Stimulated activated CD8-positive, alpha-beta memory T cell treated with anti-CD3 and anti-CD28 coated beads, Interleukin-15, amount 100 ng/mL, for 48 hours (primary cell): ENCODE data around the gene TGFBI.

Experiments used
- DNase-seq, 2 donors: peaks; one replicate each; pipeline ENCODE4 v3.0.0-alpha.2; 2020; ENCODE audit warnings: low read depth in 2 of 2

Gene TGFBI

GRCh38 chr5:136001466-136001981 lies 27.3 kb upstream of the TGFBI start:
- no peak for DNase-seq

- DNase-seq: no peak
Observed at GRCh38 chr5:136004436-136004835, 24.4 kb upstream of the TGFBI start.

DNA sequence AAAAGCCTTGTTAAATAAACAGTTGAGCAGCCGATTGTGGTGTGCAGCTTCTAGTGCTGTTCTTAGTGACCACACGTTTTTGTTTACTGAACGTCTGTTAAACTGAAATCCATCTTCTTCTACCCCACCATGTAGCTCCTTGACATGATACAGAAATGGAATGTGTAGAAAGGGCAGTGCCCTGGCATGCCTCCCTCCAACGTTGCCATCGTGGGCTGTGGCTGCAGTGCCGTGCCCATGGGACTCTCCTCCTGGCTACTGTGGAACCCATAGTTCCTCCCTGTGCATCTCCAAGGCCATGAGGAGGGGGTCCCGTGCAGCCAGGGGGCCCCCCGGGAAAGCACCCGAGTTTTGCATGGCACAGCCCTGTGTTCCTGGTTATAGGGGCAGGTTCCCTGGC lies 23.3 kb upstream of the TGFBI start:
- no peak for DNase-seq

- DNase-seq: no peak
Observed at GRCh38 chr5:136006164-136006563, 22.6 kb upstream of the TGFBI start.

DNA sequence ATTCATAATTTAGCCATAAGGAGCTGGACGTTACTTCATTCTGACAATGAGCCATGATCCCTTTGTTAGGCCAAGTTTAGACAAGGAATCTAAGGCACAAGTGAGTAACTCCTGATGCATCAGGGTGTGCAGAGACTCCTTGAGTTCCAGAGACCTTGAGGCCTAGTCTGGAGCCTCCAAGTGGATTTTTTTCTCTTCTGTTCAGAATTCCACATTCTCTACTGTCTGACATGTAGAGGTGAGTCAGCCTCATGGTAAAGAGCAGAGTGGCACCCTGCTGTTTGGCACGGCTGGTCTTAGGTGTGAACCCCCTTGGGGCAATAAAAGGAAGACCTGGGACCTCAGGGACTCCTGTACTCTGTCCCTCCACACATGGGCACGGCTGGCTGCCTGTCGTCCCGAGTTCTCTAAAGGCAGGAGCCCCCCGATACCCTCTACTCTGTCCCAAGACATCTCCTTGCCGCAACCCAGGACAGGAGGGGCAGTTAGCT lies 22.0 kb upstream of the TGFBI start:
- DNase-seq: no peak

- no peak for DNase-seq
Observed at GRCh38 chr5:136007271-136007670, 21.5 kb upstream of the TGFBI start.

- no peak for DNase-seq
Observed at GRCh38 chr5:136011414-136012001, 17.3 kb upstream of the TGFBI start.

GRCh38 chr5:136012041-136012804 lies 16.6 kb upstream of the TGFBI start:
- no peak for DNase-seq

GRCh38 chr5:136013559-136013958 lies 15.2 kb upstream of the TGFBI start:
- no peak for DNase-seq

DNA sequence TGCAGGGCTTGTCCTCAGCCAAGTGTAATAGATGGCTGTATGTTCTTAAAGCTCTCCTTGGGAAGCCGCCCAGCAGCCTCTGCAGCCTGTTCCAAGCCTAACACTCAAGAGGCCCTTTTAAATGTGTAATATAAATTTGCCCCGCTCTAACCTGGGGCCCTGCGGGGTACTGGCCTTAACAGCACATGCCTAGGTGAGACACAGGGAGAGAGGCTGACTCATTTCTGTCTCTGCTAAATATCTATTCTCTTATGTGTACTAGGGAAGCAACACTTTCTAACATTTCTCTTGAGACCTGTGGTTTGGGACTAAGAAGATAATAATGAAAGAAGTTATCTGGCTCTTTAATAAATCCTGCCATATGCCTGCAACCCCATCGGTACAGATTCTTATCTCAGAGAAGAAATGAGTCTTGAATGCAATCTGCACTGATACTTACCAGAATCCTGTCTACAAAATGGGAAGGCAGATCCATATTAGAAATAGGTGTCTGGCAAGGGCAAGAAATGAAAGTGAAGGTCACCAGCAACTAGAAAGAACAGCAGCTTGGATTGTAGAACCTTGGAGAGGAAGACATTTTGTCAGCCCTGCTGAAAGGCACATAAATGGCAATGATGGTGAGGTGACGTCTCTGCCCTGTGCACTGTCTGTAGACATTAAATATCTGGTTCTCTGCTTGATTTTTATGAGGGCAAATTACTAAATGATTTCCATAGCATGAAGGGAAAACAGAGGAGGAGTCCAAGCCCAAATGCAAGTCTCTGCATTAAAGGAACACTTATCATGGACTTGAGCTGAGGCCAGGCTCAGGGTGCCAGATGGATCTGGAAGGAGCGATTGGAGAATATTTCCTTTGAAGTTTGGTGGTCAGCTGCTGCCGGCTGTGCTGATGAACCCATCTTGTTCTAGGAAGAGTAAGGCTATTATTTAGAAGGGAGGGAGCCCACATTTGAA lies 14.5 kb upstream of the TGFBI start:
- DNase-seq: no peak

DNA sequence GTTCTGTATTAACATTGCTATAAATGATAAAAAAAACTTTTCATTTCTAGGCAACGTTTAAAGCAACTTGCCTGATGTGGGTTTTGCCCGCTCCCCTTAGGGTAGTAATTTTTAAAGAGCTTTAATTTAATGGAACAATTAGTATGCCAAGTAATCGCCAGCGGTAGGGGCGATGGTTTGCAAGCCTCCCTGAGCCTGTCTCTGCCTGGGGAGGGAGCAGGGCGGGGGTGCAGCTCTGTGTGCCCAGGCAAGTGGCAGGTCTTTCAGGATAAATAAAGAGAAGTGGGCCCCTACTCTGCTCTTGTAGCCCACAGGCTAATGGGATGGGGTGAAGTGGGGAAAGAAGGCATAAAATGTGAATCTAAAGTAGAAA lies 13.8 kb upstream of the TGFBI start:
- no peak for DNase-seq

DNA sequence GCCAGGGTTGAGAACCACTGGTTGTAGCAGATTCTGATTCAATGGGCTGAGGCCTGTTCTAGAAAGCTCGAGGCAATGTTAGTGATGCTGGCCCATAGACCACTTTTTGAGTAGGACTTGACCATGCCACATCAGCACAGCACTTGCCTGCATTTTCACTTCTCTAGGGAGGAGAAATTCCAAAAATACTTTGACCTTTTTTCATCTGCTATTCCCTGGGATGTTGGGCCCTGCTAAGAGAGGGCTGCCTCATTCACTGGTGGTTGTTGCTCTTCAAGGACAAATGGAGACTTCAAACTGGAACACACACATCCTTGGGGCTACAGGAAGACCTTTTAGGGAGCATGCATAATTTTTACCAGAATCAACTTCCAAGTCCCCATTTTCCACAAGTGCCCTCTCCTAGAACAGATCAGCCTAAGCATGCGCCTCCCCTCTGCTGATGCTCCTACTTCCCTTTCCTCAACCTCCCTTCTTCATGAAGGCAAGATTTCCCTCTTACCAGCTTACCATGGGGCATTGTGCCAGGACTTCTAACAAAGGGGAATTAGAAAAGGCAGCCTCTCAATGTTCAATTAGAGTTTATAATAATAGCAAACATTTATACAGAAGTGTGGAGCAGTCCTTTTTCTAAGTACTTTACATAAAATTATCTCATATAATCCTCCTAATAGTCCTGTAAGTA lies 12.7 kb upstream of the TGFBI start:
- DNase-seq: no peak

GRCh38 chr5:136016945-136017530 lies 11.8 kb upstream of the TGFBI start:
- no peak for DNase-seq

- no peak for DNase-seq
Observed at GRCh38 chr5:136018814-136019783, 9.7 kb upstream of the TGFBI start.

DNA sequence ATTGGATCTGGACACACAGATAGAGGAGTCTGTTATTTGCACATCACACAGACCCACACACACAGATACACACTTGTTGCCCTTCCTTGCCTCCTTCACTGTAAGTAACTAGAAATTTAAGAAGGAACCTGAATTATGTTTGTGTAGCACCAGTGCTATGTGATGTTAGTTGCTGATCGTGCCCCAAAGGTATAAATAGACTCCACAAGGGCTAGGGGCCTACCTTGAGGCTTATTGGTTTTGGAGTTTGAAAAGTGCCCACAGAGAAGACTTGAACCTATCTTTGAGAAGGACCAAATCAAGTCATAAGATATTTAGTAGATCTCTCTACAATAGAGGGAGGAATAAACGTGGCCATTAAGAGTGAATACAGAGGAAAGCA lies 8.8 kb upstream of the TGFBI start:
- no peak for DNase-seq

DNA sequence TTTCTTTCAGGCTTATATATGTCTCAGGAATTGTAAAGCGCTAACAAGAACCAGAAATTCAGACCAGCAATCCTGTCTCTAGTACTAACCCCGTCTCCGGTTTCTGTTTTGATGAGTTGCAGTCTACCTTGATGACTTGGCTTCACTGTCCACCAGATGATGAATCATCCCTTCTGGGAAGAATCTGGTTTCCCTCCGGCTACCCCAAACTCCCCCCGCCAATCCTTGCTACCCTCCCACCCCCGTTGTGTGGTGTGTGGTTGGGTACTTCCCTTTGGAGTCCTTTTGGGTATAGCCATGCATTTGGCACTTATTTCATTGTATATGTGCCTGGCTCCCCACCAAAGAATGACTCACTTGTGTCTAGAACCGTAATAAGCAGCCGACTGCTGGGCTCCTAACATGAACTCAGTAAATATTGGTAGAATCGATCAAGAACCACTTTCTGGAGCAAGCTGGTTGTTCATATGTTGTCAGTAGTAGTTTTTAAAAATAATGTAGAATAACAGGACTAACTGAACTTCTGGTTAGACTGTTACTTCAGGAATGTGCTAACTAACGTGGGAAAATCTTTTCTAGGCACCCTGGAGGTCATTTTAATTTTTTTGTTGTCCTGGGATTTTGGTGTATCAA lies 8.3 kb upstream of the TGFBI start:
- DNase-seq: peak; percentile 30 to 33

DNA sequence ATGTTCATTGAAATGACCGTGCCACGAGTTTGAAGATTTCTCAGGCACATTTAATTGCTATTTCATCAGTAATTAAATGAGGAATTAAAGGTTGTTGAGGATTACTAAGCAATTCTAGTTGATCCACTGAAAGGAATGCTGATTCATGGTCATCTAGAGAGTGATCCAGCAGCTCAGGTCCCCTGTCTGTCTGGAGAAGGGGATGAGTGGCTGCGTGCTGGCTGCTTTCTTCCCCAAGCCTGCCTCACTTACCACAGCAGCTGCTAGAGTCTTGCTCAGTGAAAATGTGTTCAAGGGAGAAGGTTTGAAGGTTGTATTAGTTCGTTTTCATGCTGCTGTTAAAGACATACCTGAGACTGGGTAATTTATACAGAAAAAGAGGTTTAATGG lies 7.8 kb upstream of the TGFBI start:
- no peak for DNase-seq

- DNase-seq: no peak
Observed at GRCh38 chr5:136022965-136023364, 5.8 kb upstream of the TGFBI start.

DNA sequence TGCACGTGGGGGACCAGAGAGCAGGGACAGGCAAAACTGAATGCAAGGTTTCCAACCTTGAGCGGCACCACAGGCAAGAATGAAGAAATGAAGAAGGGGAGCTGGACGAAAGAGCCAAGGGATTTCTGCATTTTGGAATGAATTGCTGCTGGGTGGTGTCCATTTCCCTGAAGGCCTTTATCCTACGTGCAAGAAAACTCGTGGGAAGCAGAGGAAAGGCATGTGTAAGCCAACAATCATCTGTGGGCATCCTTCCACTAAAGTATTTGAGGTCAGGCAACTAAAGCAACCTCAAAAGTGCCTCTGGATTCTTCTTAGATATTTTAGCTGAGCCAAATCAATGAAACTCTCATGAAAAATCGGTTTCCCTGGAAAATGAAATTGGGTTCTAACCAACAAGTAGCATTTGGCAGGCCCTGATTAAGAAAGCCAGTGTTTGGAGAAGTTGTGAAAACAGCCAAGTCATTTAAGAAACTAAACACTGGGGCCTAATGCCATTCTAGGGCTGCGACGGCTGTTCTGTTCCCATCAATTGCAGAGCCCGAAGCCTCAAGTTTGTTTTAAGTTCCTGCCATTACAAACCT lies 4.7 kb upstream of the TGFBI start:
- no peak for DNase-seq
